ENCODE measurements around the gene UTP15.

GRCh38 chr5:73606206-73606753, 40.7 kb downstream of the UTP15 start:
- TF ChIP-seq, protein P1, sequence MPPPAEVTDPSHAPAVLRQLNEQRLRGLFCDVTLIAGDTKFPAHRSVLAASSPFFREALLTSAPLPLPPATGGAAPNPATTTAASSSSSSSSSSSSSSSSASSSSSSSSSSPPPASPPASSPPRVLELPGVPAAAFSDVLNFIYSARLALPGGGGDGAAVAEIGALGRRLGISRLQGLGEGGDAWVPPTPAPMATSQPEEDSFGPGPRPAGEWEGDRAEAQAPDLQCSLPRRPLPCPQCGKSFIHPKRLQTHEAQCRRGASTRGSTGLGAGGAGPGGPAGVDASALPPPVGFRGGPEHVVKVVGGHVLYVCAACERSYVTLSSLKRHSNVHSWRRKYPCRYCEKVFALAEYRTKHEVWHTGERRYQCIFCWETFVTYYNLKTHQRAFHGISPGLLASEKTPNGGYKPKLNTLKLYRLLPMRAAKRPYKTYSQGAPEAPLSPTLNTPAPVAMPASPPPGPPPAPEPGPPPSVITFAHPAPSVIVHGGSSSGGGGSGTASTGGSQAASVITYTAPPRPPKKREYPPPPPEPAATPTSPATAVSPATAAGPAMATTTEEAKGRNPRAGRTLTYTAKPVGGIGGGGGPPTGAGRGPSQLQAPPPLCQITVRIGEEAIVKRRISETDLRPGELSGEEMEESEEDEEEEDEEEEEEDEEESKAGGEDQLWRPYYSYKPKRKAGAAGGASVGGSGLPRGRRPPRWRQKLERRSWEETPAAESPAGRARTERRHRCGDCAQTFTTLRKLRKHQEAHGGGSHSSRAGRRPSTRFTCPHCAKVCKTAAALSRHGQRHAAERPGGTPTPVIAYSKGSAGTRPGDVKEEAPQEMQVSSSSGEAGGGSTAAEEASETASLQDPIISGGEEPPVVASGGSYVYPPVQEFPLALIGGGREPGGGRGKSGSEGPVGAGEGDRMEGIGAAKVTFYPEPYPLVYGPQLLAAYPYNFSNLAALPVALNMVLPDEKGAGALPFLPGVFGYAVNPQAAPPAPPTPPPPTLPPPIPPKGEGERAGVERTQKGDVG (CRISPR knock-in tag; IDR thresholded peaks at IDR 0.05) = no peak
- TF ChIP-seq CTCF (IDR thresholded peaks at IDR 0.05 in 2 of 3, conservative IDR thresholded peaks at IDR 0.05 in 1 of 3; ENCODE audit: control insufficient read depth in 2 of 3, extremely low read depth in 1 of 3, insufficient read depth in 1 of 3, low read depth in 3 of 3, low read length in 3 of 3) (no peak), BCL11A (IDR thresholded peaks at IDR 0.05; ENCODE audit: low read depth, low read length) (no peak), NR2F1 (conservative IDR thresholded peaks at IDR 0.05) (no peak)

Measured in GM12878 (cell line).